H1 (cell line): ENCODE measurements around the gene EMC6. TPM values are rescaled to one million over a fixed set of nuclear protein-coding genes. Genes with fewer than 3 reads are reported as not detected.

Experiments used
- CTCF ChIA-PET: fragments of 300-600 bp; sonication (Branson Sonifier 250); formaldehyde crosslinking; loops from one replicate; lab custom pipeline; 2021; ENCODE audit not compliant: partially characterized antibody; lab: Charles Lee
- POLR2A ChIA-PET: fragments of 300-600 bp; sonication (Branson Sonifier 250); formaldehyde crosslinking; loops from one replicate; lab custom pipeline; 2021; ENCODE audit warnings: inconsistent platforms; ENCODE audit not compliant: partially characterized antibody; lab: Charles Lee
- DNase-seq, 2 experiments: peaks; one replicate each; pipeline versions ENCODE4 v3.0.0 to v3.0.0-alpha.2; 2010 to 2022; ENCODE audit warnings: low spot score in 2 of 2, low read depth in 1 of 2, mixed read lengths in 1 of 2
- FAIRE-seq: peaks from 2 replicates; lab custom pipeline; 2011; peaks lifted over from hg19 to GRCh38; lab: Jason Lieb, UNC
- H2AFZ ChIP-seq: 2 replicates; pipeline ENCODE4 v1.8.1; 2012; ENCODE audit warnings: low read length, inconsistent platforms
- H2AK5ac ChIP-seq: 2 replicates; pipeline ENCODE4 v1.6.1; 2013; ENCODE audit warnings: low read depth, low read length
- H2BK120ac ChIP-seq: replicated peaks from 2 replicates; pipeline ENCODE3; 2013; ENCODE audit warnings: low read depth, low read length, inconsistent platforms
- H2BK12ac ChIP-seq: 2 replicates; pipeline ENCODE4 v1.6.1; 2013; ENCODE audit warnings: low read depth, low read length
- H2BK15ac ChIP-seq: 2 replicates; pipeline ENCODE4 v1.6.1; 2013; ENCODE audit warnings: low read length
- H2BK20ac ChIP-seq: 2 replicates; pipeline ENCODE4 v1.6.1; 2013; ENCODE audit warnings: low read length
- H2BK5ac ChIP-seq: 2 replicates; pipeline ENCODE4 v1.6.1; 2013; ENCODE audit warnings: low read depth, low read length
- H3K14ac ChIP-seq: 2 replicates; pipeline ENCODE4 v1.6.1; 2013; ENCODE audit warnings: inconsistent platforms; ENCODE audit not compliant: insufficient read length
- H3K18ac ChIP-seq: 2 replicates; pipeline ENCODE4 v1.6.1; 2013; ENCODE audit warnings: low read length; ENCODE audit errors: extremely low read depth
- H3K23ac ChIP-seq: 2 replicates; pipeline ENCODE4 v1.6.1; 2013; ENCODE audit warnings: inconsistent platforms; ENCODE audit not compliant: insufficient read length
- H3K23me2 ChIP-seq: 2 replicates; pipeline ENCODE4 v1.6.1; 2013; ENCODE audit warnings: low read depth, low read length
- H3K27ac ChIP-seq: 2 replicates; pipeline ENCODE4 v1.6.1; 2011; ENCODE audit warnings: low read depth, low read length, inconsistent platforms
- H3K27me3 ChIP-seq, 4 experiments: replicated peaks in 1 of 4; 1 replicate in 1 of 4; 2 replicates in 3 of 4; pipeline versions ENCODE4 v1.6.1 to v1.8.1; 2011 to 2013; ENCODE audit warnings: low read length in 3 of 4, mild to moderate bottlenecking in 3 of 4, inconsistent platforms in 2 of 4, mixed read lengths in 2 of 4, moderate library complexity in 1 of 4; ENCODE audit not compliant: control insufficient read depth in 3 of 4, insufficient read depth in 3 of 4; ENCODE audit errors: extremely low read depth in 1 of 4
- H3K36me3 ChIP-seq, 4 experiments: 2 replicates each; pipeline versions ENCODE4 v1.6.1 to v1.8.1; 2011 to 2013; ENCODE audit warnings: mild to moderate bottlenecking in 4 of 4, low read length in 3 of 4, moderate library complexity in 2 of 4, control low read depth in 1 of 4, inconsistent platforms in 1 of 4; ENCODE audit not compliant: insufficient read depth in 4 of 4, control insufficient read depth in 2 of 4
- H3K4ac ChIP-seq: replicated peaks from 2 replicates; pipeline ENCODE3; 2013; ENCODE audit warnings: low read length, low read depth, mixed read lengths, inconsistent platforms; ENCODE audit not compliant: insufficient read length
- H3K4me1 ChIP-seq, 4 experiments: replicated peaks in 1 of 4; 1 replicate in 1 of 4; 2 replicates in 3 of 4; pipeline versions ENCODE4 v1.6.1 to v1.8.1; 2011 to 2013; ENCODE audit warnings: low read length in 3 of 4, inconsistent platforms in 2 of 4, mixed read lengths in 1 of 4; ENCODE audit not compliant: insufficient read depth in 4 of 4, control insufficient read depth in 3 of 4
- H3K4me2 ChIP-seq, 2 experiments: 2 replicates each; pipeline versions ENCODE4 v1.6.1 to v1.8.1; 2011 to 2013; ENCODE audit warnings: low read depth in 2 of 2, low read length in 2 of 2, control low read depth in 1 of 2, inconsistent platforms in 1 of 2, mild to moderate bottlenecking in 1 of 2; ENCODE audit not compliant: insufficient read depth in 1 of 2
- H3K4me3 ChIP-seq, 4 experiments: fragments of 200-600, 300-600 bp in 1 of 4; sonication (generic), shearing (Covaris generic), sonication (Bioruptor Twin) in 1 of 4; 2 replicates each; pipeline versions ENCODE4 v1.5.1 to v1.8.1; 2011 to 2016; ENCODE audit warnings: low read length in 4 of 4, low read depth in 3 of 4, control low read depth in 2 of 4, inconsistent platforms in 2 of 4, mild to moderate bottlenecking in 2 of 4, mixed read lengths in 1 of 4, moderate library complexity in 1 of 4; ENCODE audit not compliant: insufficient read depth in 2 of 4; ENCODE audit errors: extremely low read depth in 1 of 4
- H3K56ac ChIP-seq: replicated peaks from 2 replicates; pipeline ENCODE3; 2013; ENCODE audit warnings: low read depth, mild to moderate bottlenecking, mixed read lengths, low read length, inconsistent platforms; ENCODE audit not compliant: insufficient read length
- H3K79me1 ChIP-seq: 2 replicates; pipeline ENCODE4 v1.6.1; 2013; ENCODE audit warnings: low read depth, low read length, control low read depth
- H3K79me2 ChIP-seq, 2 experiments: 2 replicates each; pipeline versions ENCODE4 v1.6.1 to v1.8.1; 2012 to 2013; ENCODE audit warnings: low read length in 2 of 2, mild to moderate bottlenecking in 2 of 2, inconsistent platforms in 1 of 2; ENCODE audit not compliant: insufficient read depth in 2 of 2, control insufficient read depth in 1 of 2
- H3K9ac ChIP-seq, 4 experiments: replicated peaks in 1 of 4; 1 replicate in 1 of 4; 2 replicates in 3 of 4; pipeline versions ENCODE4 v1.6.1 to v1.8.1; 2011 to 2013; ENCODE audit warnings: low read depth in 3 of 4, low read length in 3 of 4, control low read depth in 2 of 4, mild to moderate bottlenecking in 2 of 4, moderate library complexity in 2 of 4, inconsistent platforms in 1 of 4; ENCODE audit errors: extremely low read depth in 1 of 4
- H3K9me3 ChIP-seq, 2 experiments: 2 replicates each; pipeline versions ENCODE4 v1.6.1 to v1.8.1; 2012 to 2013; ENCODE audit warnings: mild to moderate bottlenecking in 2 of 2, moderate library complexity in 2 of 2, control low read depth in 1 of 2, inconsistent platforms in 1 of 2, low read depth in 1 of 2, low read length in 1 of 2, mixed read lengths in 1 of 2; ENCODE audit not compliant: insufficient read depth in 2 of 2
- H4K20me1 ChIP-seq, 2 experiments: replicated peaks in 1 of 2; 2 replicates each; pipeline versions ENCODE3 to v1.8.1; 2011 to 2013; ENCODE audit warnings: inconsistent platforms in 2 of 2, low read length in 2 of 2, mild to moderate bottlenecking in 1 of 2; ENCODE audit not compliant: insufficient read depth in 2 of 2, control insufficient read depth in 1 of 2
- H4K5ac ChIP-seq: 2 replicates; pipeline ENCODE4 v1.6.1; 2013; ENCODE audit warnings: low read length, low read depth, mixed read lengths, inconsistent platforms; ENCODE audit not compliant: insufficient read length
- H4K8ac ChIP-seq: 2 replicates; pipeline ENCODE4 v1.8.0; 2013; ENCODE audit warnings: mild to moderate bottlenecking, moderate library complexity, low read length, inconsistent platforms; ENCODE audit not compliant: insufficient read depth; ENCODE audit errors: extremely low read depth
- H4K91ac ChIP-seq: replicated peaks from 2 replicates; pipeline ENCODE3; 2013; ENCODE audit warnings: low read length, mixed read lengths, inconsistent platforms; ENCODE audit not compliant: insufficient read length
- FOSL1 ChIP-seq: IDR thresholded peaks from 2 replicates; pipeline ENCODE4 v1.6.1; 2011; ENCODE audit warnings: mild to moderate bottlenecking, low read depth, low read length, moderate library complexity; ENCODE audit not compliant: insufficient read depth
- WGBS, 2 experiments: shearing (Covaris generic) in 1 of 2; methylation state at CpG; one replicate each; pipeline versions ENCODE4 v1.1.6 to v1.1.7; 2013 to 2015; ENCODE audit warnings: low lambda C conversion rate in 2 of 2, mixed read lengths in 2 of 2, inconsistent platforms in 1 of 2, low coverage in 1 of 2, missing lambda C conversion rate in 1 of 2; ENCODE audit not compliant: insufficient replicate concordance in 2 of 2, insufficient coverage in 1 of 2, insufficient read length in 1 of 2; ENCODE audit errors: extremely low coverage in 1 of 2, missing lambda C conversion rate in 1 of 2; 5-methylcytosine and 5-hydroxymethylcytosine counted together
- polyA plus RNA-seq, 7 experiments: library from polyadenylated mRNA; depleted of rRNA in 3 of 7; stranded (reverse) in 5 of 7; unstranded in 2 of 7; fragments of >200 nt in 5 of 7; fragments of 200-250 nt in 2 of 7; gene quantifications; 1 replicate in 5 of 7; 2 replicates in 1 of 7; 4 replicates in 1 of 7; pipeline versions ENCODE4 v1.2.1 to v1.2.3, GENCODE V29; 2011 to 2013; ENCODE audit warnings: missing spikeins in 2 of 7, mixed read lengths in 2 of 7
- total RNA-seq: library from RNA; stranded (reverse); fragmentation: NEBNext Ultra II Directional; extraction: Animal tissue kit (Norgen Biotek cat#: 25700); gene quantifications from 2 replicates; pipeline ENCODE4 v1.2.1, GENCODE V29; 2021

Gene EMC6
- total and polyA plus RNA-seq, 2 of the 8 experiments (the other 6 are each of a cell fraction or from before 2014, with no cell fraction given) = 81.5 to 193 TPM

GRCh38 chr17:3681057-3681456 lies 12.4 kb downstream of the EMC6 start:
- Histone ChIP-seq H3K27me3 (0 out of 7 replicates have a peak, but pooled peaks cover 0 to 2% (median 0%) of the 10 kb centered on the region in 4 experiments), H3K4me1 (peaks cover 0 to 3% (median under 1%) of the 10 kb centered on the region in 4 experiments; a peak in 3 of 7 replicates), H3K9ac (no peak overlapping the region), H3K18ac (no peak overlapping the region), H3K36me3 (no peaks in the 10 kb centered on the region), H2AK5ac (no peak overlapping the region), H3K9me3 (no peaks in the 10 kb centered on the region), H4K91ac (no peak overlapping the region), H2BK15ac (no peak overlapping the region), H3K4me2 (no peak overlapping the region), H3K27ac (no peak overlapping the region), H3K23ac (no peak overlapping the region), H3K23me2 (no peaks in the 10 kb centered on the region), H3K56ac (no peak overlapping the region), H3K4ac (no peak overlapping the region), H3K79me1 (no peaks in the 10 kb centered on the region), H4K5ac (no peak overlapping the region), H3K4me3 (no peak overlapping the region), H2AFZ (no peak overlapping the region), H3K14ac (no peak overlapping the region), H2BK12ac (no peak overlapping the region), H2BK120ac (no peak overlapping the region)
- POLR2A ChIA-PET = no interaction called here
- 82% methylated on average over 11 of the region's 12 CpGs; no CpG with 5 or more reads in 1 of the 2 experiments for WGBS, 2 experiments
- CTCF ChIA-PET = interaction anchor here (2.2 kb wide), 1 partner anchor 26 kb away, joined by 10 read pairs; no protein-coding TSS in a partner anchor
- DNase-seq = no peak
- no peak for FAIRE-seq
- TF ChIP-seq FOSL1 = no peak
- TF ChIP-seq, all 59 proteins: peak for 0
- H3K79me2 ChIP-seq = no peaks in the 10 kb centered on the region
- H4K8ac ChIP-seq = no peak overlapping the region
- no peak overlapping the region for H2BK5ac ChIP-seq
- peaks cover 0 to 4% of the 10 kb centered on the region in 2 experiments for H4K20me1 ChIP-seq
- no peak overlapping the region for H2BK20ac ChIP-seq
